Esophagus muscularis mucosa (tissue), 2 donors: ENCODE data around the gene CCNB1.

Source experiments
- POLR2A ChIP-seq: fragments of 450-650 bp; IDR thresholded peaks from one replicate; pipeline ENCODE4 v1.6.1; 2017; ENCODE audit warnings: antibody characterized with exemption, moderate library complexity, mild to moderate bottlenecking, low read depth
- POLR2AphosphoS5 ChIP-seq, 2 donors: sonication (generic); formaldehyde crosslinking; IDR thresholded peaks; one replicate each; pipeline ENCODE4 v1.6.1; 2017; ENCODE audit warnings: antibody characterized with exemption in 2 of 2

- TF ChIP-seq POLR2AphosphoS5 (IDR thresholded peaks at IDR 0.05) (no peak), POLR2A (no peak)
Measured at GRCh38 chr5:69217151-69217511, 50.2 kb downstream of the CCNB1 start.
